Upper lobe of left lung (tissue), 4 donors: ENCODE results near the gene TGFBR3.

Experiments
- CTCF ChIP-seq, 6 experiments: fragments of 450-650 bp in 4 of 6; fragments of 200-600 bp in 2 of 6; sonication (generic) in 2 of 6; IDR thresholded peaks; one replicate each; pipeline ENCODE4 v1.5.1; 2016 to 2019; ENCODE audit warnings: antibody characterized with exemption in 6 of 6
- POLR2A ChIP-seq, 4 donors: fragments of 450-650 bp; IDR thresholded peaks; one replicate each; pipeline ENCODE4 v1.5.1; 2016 to 2017; ENCODE audit warnings: antibody characterized with exemption in 4 of 4, mild to moderate bottlenecking in 2 of 4

GRCh38 chr1:91732291-91733107, 153.5 kb downstream of the TGFBR3 start:
- TF ChIP-seq POLR2A (IDR thresholded peaks at IDR 0.05): no peak
- TF ChIP-seq CTCF (IDR thresholded peaks at IDR 0.05): no peak
